CD4-positive, alpha-beta T cell treated with Interleukin-17A for 4 hours (primary cell): ENCODE data around the gene RBM33.
A peak's percentile ranks its signal among the peaks of the same experiment; 100 is the strongest.

Source experiments
- DNase-seq: peaks from one replicate; pipeline ENCODE4 v3.0.0-alpha.2; 2020; ENCODE audit warnings: mixed read lengths

RBM33 gene

GRCh38 chr7:155731871-155732270 lies 87.4 kb downstream of the RBM33 start:
- DNase-seq = no peak

GRCh38 chr7:155732286-155732685 lies 87.8 kb downstream of the RBM33 start:
- DNase-seq = no peak

- no peak for DNase-seq
These were observed 89.4 kb downstream of the RBM33 start for GRCh38 chr7:155733582-155734444.

- DNase-seq = no peak
These were observed 90.0 kb downstream of the RBM33 start for GRCh38 chr7:155734445-155734809.

GRCh38 chr7:155735442-155736115 lies 91.1 kb downstream of the RBM33 start:
- no peak for DNase-seq

GRCh38 chr7:155737590-155737989 lies 93.1 kb downstream of the RBM33 start:
- DNase-seq = no peak

- no peak for DNase-seq
These were observed 93.6 kb downstream of the RBM33 start for GRCh38 chr7:155738104-155738503.

GRCh38 chr7:155738652-155739537 lies 94.4 kb downstream of the RBM33 start:
- DNase-seq = peak; percentile 76

- peak; percentile 23 for DNase-seq
These were observed 95.2 kb downstream of the RBM33 start for GRCh38 chr7:155739538-155740143.

- no peak for DNase-seq
These were observed 96.6 kb downstream of the RBM33 start for GRCh38 chr7:155741082-155741481.

GRCh38 chr7:155741805-155742204 lies 97.3 kb downstream of the RBM33 start:
- no peak for DNase-seq

GRCh38 chr7:155743177-155743576 lies 98.7 kb downstream of the RBM33 start:
- DNase-seq = no peak

- no peak for DNase-seq
These were observed 100.7 kb downstream of the RBM33 start for GRCh38 chr7:155744971-155745683.

- DNase-seq = no peak
These were observed 101.3 kb downstream of the RBM33 start for GRCh38 chr7:155745737-155746136.

- DNase-seq = no peak
These were observed 101.7 kb downstream of the RBM33 start for GRCh38 chr7:155746188-155746587.

GRCh38 chr7:155747209-155747608 lies 102.7 kb downstream of the RBM33 start:
- no peak for DNase-seq

- DNase-seq = no peak
These were observed 105.1 kb downstream of the RBM33 start for GRCh38 chr7:155749578-155749977.

- no peak for DNase-seq
These were observed 106.0 kb downstream of the RBM33 start for GRCh38 chr7:155750255-155751125.

- DNase-seq = no peak
These were observed 106.9 kb downstream of the RBM33 start for GRCh38 chr7:155751409-155751808.

- DNase-seq = no peak
These were observed 108.4 kb downstream of the RBM33 start for GRCh38 chr7:155752756-155753445.
